ENCODE measurements around the gene SLC4A3. TPM values are rescaled to one million over a fixed set of nuclear protein-coding genes. Genes with fewer than 3 reads are reported as not detected.

Gene SLC4A3
- total RNA-seq, 4 donors from 2014 or later = 10.4 to 30.6 (median 12.4) TPM

DNA sequence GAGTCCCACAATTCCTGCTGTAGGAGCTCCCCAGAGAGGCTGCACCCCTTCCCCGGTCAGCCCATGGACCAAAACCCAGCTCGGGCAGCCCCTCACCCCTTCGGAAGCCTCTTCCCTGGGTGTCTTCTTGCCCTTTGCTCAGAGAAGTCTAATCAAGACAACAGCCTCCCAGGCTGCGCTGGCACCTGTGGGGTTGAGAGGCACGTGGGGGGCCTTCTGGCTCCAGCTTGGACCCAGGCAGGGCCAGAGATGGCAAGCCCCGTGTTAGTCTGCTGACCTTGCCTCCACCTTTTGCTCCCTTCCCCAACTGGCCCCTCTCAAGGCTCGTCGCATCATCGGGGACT is 10.4 kb downstream of the SLC4A3 start:
- WGBS, 2 donors (ENCODE audit: low coverage in 1 of 2) = 62% methylated on average over 2 of the region's 9 CpGs; no CpG with 5 or more reads in 1 of the 2 donors
- Histone ChIP-seq H3K27ac (no peak overlapping the region), H3K4me1 (peaks cover 0 to 11% (median 2%) of the 10 kb centered on the region in 3 donors), H3K36me3 (peaks cover 0 to 41% of the 10 kb centered on the region in 2 donors), H3K4me3 (no peak overlapping the region), H3K9me3 (no peaks in the 10 kb centered on the region), H3K27me3 (no peaks in the 10 kb centered on the region)
- TF ChIP-seq POLR2A (IDR thresholded peaks at IDR 0.05) (no peak), POLR2AphosphoS5 (IDR thresholded peaks at IDR 0.05) (no peak), EP300 (IDR thresholded peaks at IDR 0.05) (no peak)
- TF ChIP-seq, protein P1, sequence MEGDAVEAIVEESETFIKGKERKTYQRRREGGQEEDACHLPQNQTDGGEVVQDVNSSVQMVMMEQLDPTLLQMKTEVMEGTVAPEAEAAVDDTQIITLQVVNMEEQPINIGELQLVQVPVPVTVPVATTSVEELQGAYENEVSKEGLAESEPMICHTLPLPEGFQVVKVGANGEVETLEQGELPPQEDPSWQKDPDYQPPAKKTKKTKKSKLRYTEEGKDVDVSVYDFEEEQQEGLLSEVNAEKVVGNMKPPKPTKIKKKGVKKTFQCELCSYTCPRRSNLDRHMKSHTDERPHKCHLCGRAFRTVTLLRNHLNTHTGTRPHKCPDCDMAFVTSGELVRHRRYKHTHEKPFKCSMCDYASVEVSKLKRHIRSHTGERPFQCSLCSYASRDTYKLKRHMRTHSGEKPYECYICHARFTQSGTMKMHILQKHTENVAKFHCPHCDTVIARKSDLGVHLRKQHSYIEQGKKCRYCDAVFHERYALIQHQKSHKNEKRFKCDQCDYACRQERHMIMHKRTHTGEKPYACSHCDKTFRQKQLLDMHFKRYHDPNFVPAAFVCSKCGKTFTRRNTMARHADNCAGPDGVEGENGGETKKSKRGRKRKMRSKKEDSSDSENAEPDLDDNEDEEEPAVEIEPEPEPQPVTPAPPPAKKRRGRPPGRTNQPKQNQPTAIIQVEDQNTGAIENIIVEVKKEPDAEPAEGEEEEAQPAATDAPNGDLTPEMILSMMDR (IDR thresholded peaks at IDR 0.05) = no peak
- no peak for ATAC-seq

DNA sequence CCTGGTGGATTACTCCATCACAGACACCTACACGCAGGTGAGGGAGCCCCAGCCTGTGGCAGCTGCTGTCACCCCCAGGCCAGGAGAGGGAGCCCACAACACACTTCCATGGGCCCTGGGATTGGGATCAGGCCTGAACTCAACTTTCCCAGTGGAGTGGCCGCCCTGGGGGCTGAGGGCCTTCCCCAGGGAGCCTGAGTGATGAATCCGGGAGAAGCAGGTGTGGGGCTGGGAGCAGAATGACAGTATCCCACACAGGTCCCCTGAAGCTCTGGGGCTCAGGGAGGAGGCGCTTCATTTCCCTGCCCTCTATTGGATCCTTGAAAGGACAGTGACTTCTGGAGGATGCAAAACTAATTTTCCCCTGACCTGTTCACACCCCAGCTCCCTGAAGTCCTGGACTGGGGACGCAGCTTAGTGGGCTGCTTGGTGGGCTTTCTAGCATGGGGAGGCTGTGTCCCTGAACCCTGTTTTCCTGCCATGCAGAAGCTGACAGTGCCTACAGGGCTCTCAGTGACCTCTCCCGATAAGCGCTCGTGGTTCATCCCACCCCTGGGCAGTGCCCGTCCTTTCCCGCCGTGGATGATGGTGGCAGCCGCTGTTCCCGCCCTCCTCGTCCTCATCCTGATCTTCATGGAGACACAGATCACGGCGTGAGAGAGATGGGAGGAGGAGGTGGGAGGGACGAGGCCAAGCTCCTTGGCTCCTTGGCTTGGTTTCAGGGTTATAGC is 11.0 kb downstream of the SLC4A3 start:
- H3K9me3 ChIP-seq = no peaks in the 10 kb centered on the region
- no peak for ATAC-seq
- peaks cover 0 to 36% of the 10 kb centered on the region in 2 donors for H3K36me3 ChIP-seq
- H3K27ac ChIP-seq = no peak overlapping the region
- no peaks in the 10 kb centered on the region for H3K27me3 ChIP-seq
- H3K4me1 ChIP-seq = peaks cover 0 to 14% (median 3%) of the 10 kb centered on the region in 3 donors
- H3K4me3 ChIP-seq = no peak overlapping the region
- no peak for TF ChIP-seq POLR2A (IDR thresholded peaks at IDR 0.05)
- TF ChIP-seq, protein P1 (IDR thresholded peaks at IDR 0.05) = no peak
- no peak for TF ChIP-seq EP300 (IDR thresholded peaks at IDR 0.05)
- TF ChIP-seq POLR2AphosphoS5 (IDR thresholded peaks at IDR 0.05) = no peak
- WGBS, 2 donors (ENCODE audit: low coverage in 1 of 2) = no CpG with 5 or more reads among the region's 17 CpGs

DNA sequence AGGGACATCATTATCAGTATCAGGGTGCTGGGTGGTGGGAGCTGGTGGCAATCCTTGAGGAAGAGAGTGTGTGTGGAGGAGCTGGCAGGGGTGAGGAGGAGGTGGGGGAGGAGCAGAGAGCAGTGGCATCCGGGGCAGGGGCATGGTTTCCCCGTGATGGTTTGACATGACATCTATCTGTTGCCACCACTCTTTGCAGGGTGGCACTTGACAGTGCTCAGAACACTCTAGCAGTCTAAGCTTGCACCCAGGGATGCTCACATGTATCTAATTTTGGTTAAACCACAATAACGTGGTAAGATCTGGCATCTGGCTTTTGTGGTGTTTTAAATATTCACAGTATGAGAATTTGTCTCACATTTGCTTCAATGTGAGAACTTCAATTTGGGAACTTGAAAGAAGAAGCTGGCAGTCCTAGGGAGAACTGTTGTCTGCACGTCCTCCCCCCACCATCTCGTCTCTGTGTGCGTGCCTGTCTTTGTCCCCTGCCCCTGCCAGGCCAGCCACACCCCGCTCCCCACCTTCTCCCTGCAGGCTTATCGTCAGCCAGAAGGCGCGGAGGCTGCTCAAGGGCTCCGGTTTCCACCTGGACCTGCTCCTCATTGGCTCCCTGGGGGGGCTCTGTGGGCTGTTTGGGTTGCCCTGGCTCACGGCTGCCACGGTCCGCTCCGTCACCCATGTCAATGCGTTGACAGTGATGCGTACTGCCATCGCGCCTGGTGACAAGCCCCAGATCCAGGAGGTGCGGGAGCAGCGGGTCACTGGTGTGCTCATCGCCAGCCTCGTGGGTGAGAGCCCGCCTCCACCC is 11.7 kb downstream of the SLC4A3 start:
- 80% methylated on average over 9 to 10 of the region's 24 CpGs for WGBS, 2 donors (ENCODE audit: low coverage in 1 of 2)
- Histone ChIP-seq H3K36me3 (peaks cover 0 to 29% of the 10 kb centered on the region in 2 donors), H3K27ac (no peak overlapping the region), H3K27me3 (no peaks in the 10 kb centered on the region), H3K4me1 (peaks cover 0 to 14% (median 3%) of the 10 kb centered on the region in 3 donors), H3K4me3 (no peak overlapping the region), H3K9me3 (no peaks in the 10 kb centered on the region)
- TF ChIP-seq POLR2A (IDR thresholded peaks at IDR 0.05) (no peak), POLR2AphosphoS5 (IDR thresholded peaks at IDR 0.05) (no peak), EP300 (IDR thresholded peaks at IDR 0.05) (no peak)
- TF ChIP-seq, protein P1 (IDR thresholded peaks at IDR 0.05) = no peak
- ATAC-seq = no peak

DNA sequence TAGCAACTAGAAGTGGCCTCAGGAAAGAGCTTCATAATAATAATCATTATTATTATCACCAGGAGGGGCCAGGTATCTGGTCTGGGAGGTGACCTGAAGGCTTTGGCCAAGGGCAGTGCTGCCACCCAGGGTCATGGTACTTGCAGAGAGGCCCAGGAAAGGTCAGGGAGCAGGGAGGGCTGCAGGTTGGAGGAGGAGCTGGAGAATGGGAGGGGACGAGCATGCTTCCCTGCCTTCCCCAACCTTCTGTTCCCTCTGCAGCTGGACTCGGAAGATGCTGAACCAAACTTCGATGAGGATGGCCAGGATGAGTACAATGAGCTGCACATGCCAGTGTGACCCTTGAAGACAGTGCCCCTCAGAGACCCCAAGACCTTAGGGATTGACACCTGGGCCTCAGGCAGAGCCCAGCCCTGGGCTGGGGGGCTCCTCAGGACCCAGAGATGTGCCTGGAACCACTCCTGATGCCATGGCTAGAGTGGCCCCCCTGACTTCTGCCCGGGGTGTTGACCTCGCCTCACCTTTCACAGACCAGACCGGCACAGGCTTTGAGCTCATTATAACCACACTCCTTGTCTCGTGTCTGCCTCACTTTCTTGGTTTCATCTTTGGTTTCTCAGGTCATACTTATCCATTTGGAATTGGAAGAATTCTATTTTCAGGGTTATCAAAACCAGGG is 14.1 kb downstream of the SLC4A3 start:
- H3K27ac ChIP-seq = peak overlapping the region in 3 of 4 donors; percentile 12 to 70 (median 63)
- peaks cover 0 to 33% (median 7%) of the 10 kb centered on the region in 3 donors for H3K4me1 ChIP-seq

More for the DNA sequence above, 14.1 kb downstream of the SLC4A3 start:
- TF ChIP-seq POLR2A (IDR thresholded peaks at IDR 0.05) (no peak), EP300 (IDR thresholded peaks at IDR 0.05) (no peak), POLR2AphosphoS5 (IDR thresholded peaks at IDR 0.05) (no peak)
- TF ChIP-seq, protein P1 (IDR thresholded peaks at IDR 0.05) = no peak
- Histone ChIP-seq H3K36me3 (peaks cover 0 to 22% of the 10 kb centered on the region in 2 donors), H3K4me3 (no peak overlapping the region), H3K9me3 (no peaks in the 10 kb centered on the region), H3K27me3 (no peaks in the 10 kb centered on the region)
- 33% methylated on average over 1 of the region's 7 CpGs; no CpG with 5 or more reads in 1 of the 2 donors for WGBS, 2 donors (ENCODE audit: low coverage in 1 of 2)
- no peak for ATAC-seq

Data from gastroesophageal sphincter (tissue), 4 donors.